ENCODE results near the gene ACTA1. TPM values are rescaled to one million over a fixed set of nuclear protein-coding genes. Genes with fewer than 3 reads are reported as not detected.
"Not testable (repeated sequence)": the region's sequence is repeated elsewhere in the genome, so short reads cannot be mapped to it uniquely, and the experiment has no call there.

The ACTA1 gene
- total RNA-seq, 1 donor from 2014 or later: not detected

DNA sequence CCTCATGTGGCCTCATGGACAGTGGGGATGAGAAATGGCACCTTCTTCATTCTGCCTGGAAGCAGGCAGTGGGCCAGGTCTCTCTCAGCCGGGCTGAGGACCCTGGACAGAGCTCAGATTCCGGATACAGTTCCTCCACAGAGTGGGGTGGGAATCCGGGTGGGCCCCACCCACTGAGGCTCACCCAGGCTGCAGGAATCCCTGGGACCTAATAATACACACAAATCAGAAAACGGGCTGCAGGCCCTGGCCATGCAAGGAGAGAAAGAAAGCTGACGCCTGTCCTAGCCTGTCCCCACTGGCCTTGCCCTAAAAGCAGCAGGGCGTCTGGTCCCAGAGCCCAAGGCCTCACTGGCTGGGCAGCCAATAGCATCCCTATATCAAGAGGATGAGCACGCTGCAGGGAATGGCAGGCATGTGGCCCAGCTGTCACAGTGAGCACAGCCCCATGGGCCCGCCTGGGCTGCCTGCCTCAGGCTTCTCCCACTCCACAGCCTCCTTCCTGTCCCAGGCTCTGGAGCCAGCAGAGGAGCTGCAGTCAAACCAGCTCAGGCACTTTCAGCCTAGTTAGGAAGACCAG, 25.3 kb downstream of the ACTA1 start:
- peaks cover 22% of the 10 kb centered on the region for H3K4me1 ChIP-seq
- peaks cover 44% of the 10 kb centered on the region for H3K27me3 ChIP-seq
- H3K4me3 ChIP-seq: no peak overlapping the region
- DNase-seq (no peak), ATAC-seq (no peak)
- H3K27ac ChIP-seq: no peak overlapping the region
- no peaks in the 10 kb centered on the region for H3K36me3 ChIP-seq
- intact Hi-C loops (cut with DNase I): no loop called here
- no peak for TF ChIP-seq CTCF (IDR thresholded peaks at IDR 0.05)
- H3K9me3 ChIP-seq: no peaks in the 10 kb centered on the region

DNA sequence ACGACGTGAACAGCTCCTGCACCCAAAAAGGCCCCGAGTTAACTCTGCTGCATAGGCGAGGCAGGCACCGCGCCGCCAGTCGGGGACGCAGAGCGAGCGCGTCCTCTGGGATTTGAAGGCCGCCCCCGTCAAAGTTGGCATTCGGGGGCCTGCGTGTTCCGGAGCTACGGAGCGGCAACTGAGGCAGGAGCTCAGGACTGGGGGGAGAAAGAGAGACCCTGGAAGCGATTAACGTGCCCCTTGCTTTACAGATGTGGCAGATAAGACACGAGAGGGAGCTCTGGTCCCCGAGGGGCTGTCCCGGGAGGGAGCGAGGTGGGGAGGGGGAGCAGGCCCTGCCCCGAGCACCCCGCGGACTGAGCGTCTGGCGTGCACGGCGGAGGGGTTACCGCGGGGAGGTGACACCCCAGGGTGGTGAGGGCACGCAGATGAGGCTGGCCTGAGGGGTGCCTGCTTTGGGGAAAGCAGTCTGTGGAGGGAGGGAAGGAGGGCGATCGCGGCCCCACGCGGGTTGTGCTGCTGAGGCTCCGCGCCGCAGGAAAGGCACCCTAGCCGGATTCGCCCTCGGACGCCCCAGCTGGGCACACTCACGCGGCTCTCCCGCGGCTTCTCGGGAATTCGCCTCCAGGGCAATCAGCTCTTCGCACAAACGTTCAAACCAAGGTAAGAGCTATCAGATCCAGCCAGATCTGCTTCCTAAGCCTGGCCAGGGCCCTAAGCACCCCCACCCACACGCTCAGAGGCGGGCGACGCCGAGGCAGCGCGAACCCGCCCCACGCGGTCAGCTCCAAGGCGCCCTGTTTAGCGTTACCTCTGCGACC, 26.5 kb downstream of the ACTA1 start:
- peaks cover 54% of the 10 kb centered on the region for H3K27me3 ChIP-seq
- DNase-seq (peak; percentile 58), ATAC-seq (no peak)
- no peak for TF ChIP-seq CTCF (IDR thresholded peaks at IDR 0.05)
- intact Hi-C loops (cut with DNase I): no loop called here
- peaks cover 22% of the 10 kb centered on the region for H3K4me1 ChIP-seq
- H3K9me3 ChIP-seq: no peaks in the 10 kb centered on the region
- H3K36me3 ChIP-seq: no peaks in the 10 kb centered on the region
- no peak overlapping the region for H3K27ac ChIP-seq
- H3K4me3 ChIP-seq: peak overlapping the region; percentile 33

DNA sequence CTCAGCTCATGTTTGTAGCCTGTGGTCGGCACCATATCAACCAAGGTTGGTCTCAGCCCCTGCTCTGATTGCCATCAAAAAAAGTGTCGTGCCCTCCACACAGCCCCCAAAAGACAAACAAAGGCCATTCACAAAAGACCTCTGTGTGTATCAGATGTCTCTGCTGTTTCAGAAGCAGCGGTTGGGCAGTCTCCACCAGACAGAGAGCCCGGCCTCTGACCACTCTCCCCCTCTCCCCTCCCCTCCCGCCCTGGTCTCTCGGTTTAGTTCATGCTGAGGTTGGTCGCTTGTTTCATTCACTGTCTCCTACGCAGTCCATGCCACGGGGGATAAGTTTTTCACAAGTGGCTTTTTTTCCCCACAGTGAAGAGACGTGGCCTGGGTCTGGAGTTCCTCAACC, 27.1 kb downstream of the ACTA1 start:
- ATAC-seq: no peak
- no peak for TF ChIP-seq CTCF (IDR thresholded peaks at IDR 0.05)
- Histone ChIP-seq H3K36me3 (no peaks in the 10 kb centered on the region), H3K27me3 (peaks cover 55% of the 10 kb centered on the region), H3K9me3 (no peaks in the 10 kb centered on the region), H3K4me3 (no peak overlapping the region), H3K4me1 (peaks cover 22% of the 10 kb centered on the region), H3K27ac (no peak overlapping the region)
- intact Hi-C loops (cut with DNase I): no loop called here
- DNase-seq: no peak

- Histone ChIP-seq H3K27ac (no peak overlapping the region), H3K4me1 (peaks cover 9% of the 10 kb centered on the region), H3K36me3 (no peaks in the 10 kb centered on the region), H3K4me3 (no peak overlapping the region), H3K27me3 (peaks cover 63% of the 10 kb centered on the region), H3K9me3 (no peaks in the 10 kb centered on the region)
- TF ChIP-seq CTCF (IDR thresholded peaks at IDR 0.05): no peak
- intact Hi-C loops (cut with DNase I): no loop called here
- peak; percentile 55 for DNase-seq
- ATAC-seq: no peak
Measured at GRCh38 chr1:229403573-229403972, 30.3 kb downstream of the ACTA1 start.

- Histone ChIP-seq H3K27ac (no peak overlapping the region), H3K4me3 (no peak overlapping the region), H3K9me3 (no peaks in the 10 kb centered on the region), H3K36me3 (no peaks in the 10 kb centered on the region), H3K4me1 (peaks cover 9% of the 10 kb centered on the region), H3K27me3 (peaks cover 57% of the 10 kb centered on the region)
- peak; percentile 41 for DNase-seq
- intact Hi-C loops (cut with DNase I): no loop called here
- ATAC-seq: no peak
- no peak for TF ChIP-seq CTCF (IDR thresholded peaks at IDR 0.05)
Measured at GRCh38 chr1:229402993-229403392, 30.9 kb downstream of the ACTA1 start.

DNA sequence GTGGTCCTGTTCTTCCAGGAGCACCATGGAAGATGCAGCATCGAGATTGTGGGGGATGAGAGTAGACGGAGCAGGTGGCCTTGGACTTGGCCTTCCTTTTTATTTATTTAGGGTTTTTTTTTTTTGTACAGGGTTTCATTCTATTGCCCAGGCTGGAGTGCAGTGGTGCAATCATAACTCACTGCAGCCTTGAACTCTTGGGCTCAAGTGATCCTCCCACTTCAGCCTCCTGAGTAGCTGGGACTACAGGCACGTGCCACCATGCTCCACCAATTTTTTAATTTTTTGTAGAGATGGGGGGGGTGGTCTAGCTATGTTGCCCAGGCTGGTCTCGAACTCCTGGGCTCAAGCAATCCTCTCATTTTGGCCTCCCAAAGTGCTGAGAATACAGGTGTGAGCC, 31.6 kb downstream of the ACTA1 start:
- DNase-seq: peak; percentile 3
- ATAC-seq; H3K4me1 ChIP-seq; intact Hi-C loops (cut with DNase I); H3K36me3 ChIP-seq; H3K9me3 ChIP-seq; H3K4me3 ChIP-seq; H3K27ac ChIP-seq: not testable (repeated sequence)
- H3K27me3 ChIP-seq: peaks cover 51% of the 10 kb centered on the region

Measured in upper lobe of right lung (tissue), 1 donor.